ENCODE measurements around the gene TBC1D4.
A peak's percentile ranks its signal among the peaks of the same experiment; 100 is the strongest.

The TBC1D4 gene

GRCh38 chr13:75263741-75264407 is 218.1 kb downstream of the TBC1D4 start:
- no peak for TF ChIP-seq CTCF (IDR thresholded peaks at IDR 0.05; ENCODE audit: low read depth, low read length, missing control alignments)
- no peak overlapping the region for H3K4me3 ChIP-seq (replicated peaks; ENCODE audit: low read depth, low read length)
- DNase-seq (ENCODE audit: extremely low read depth, low read depth): peak; percentile 19

- no peak overlapping the region for H3K4me3 ChIP-seq (replicated peaks; ENCODE audit: low read depth, low read length)
- TF ChIP-seq CTCF (IDR thresholded peaks at IDR 0.05; ENCODE audit: low read depth, low read length, missing control alignments): peak; percentile 32
- peak; percentile 25 for DNase-seq (ENCODE audit: extremely low read depth, low read depth)
These were observed 223.7 kb downstream of the TBC1D4 start for GRCh38 chr13:75258159-75258782.

- DNase-seq (ENCODE audit: extremely low read depth, low read depth): no peak
- no peak for TF ChIP-seq CTCF (IDR thresholded peaks at IDR 0.05; ENCODE audit: low read depth, low read length, missing control alignments)
- no peak overlapping the region for H3K4me3 ChIP-seq (replicated peaks; ENCODE audit: low read depth, low read length)
These were observed 225.0 kb downstream of the TBC1D4 start for GRCh38 chr13:75256922-75257321.

- no peak for DNase-seq (ENCODE audit: extremely low read depth, low read depth)
- no peak for TF ChIP-seq CTCF (IDR thresholded peaks at IDR 0.05; ENCODE audit: low read depth, low read length, missing control alignments)
These were observed 226.3 kb downstream of the TBC1D4 start for GRCh38 chr13:75255653-75256052.

GRCh38 chr13:75255147-75255546 is 226.8 kb downstream of the TBC1D4 start:
- H3K4me3 ChIP-seq (replicated peaks; ENCODE audit: low read depth, low read length): no peak overlapping the region
- TF ChIP-seq CTCF (IDR thresholded peaks at IDR 0.05; ENCODE audit: low read depth, low read length, missing control alignments): no peak
- no peak for DNase-seq (ENCODE audit: extremely low read depth, low read depth)

More at GRCh38 chr13:75255653-75256052, 226.3 kb downstream of the TBC1D4 start:
- no peak overlapping the region for H3K4me3 ChIP-seq (replicated peaks; ENCODE audit: low read depth, low read length)

GRCh38 chr13:75251188-75251587 is 230.8 kb downstream of the TBC1D4 start:
- no peak for DNase-seq (ENCODE audit: extremely low read depth, low read depth)
- no peak overlapping the region for H3K4me3 ChIP-seq (replicated peaks; ENCODE audit: low read depth, low read length)
- TF ChIP-seq CTCF (IDR thresholded peaks at IDR 0.05; ENCODE audit: low read depth, low read length, missing control alignments): no peak
